Smooth muscle cell (in vitro differentiated cells): Measurements from ENCODE around the gene THOC3. TPM values are rescaled to one million over a fixed set of nuclear protein-coding genes. Genes with fewer than 3 reads are reported as not detected.
"Not testable (repeated sequence)": the region's sequence is repeated elsewhere in the genome, so short reads cannot be mapped to it uniquely, and the experiment has no call there.

Experiments used
- DNase-seq: peaks from one replicate; lab custom pipeline; 2025; ENCODE audit not compliant: unreplicated experiment; lab: John Stamatoyannopoulos, UW
- H2AFZ ChIP-seq: fragments of 200-600 bp; sonication (generic); 2 replicates; pipeline ENCODE4 v1.6.0; 2016; ENCODE audit warnings: antibody characterized with exemption, low read depth, mild to moderate bottlenecking
- H3F3A ChIP-seq: fragments of 200-600 bp; sonication (generic); 2 replicates; pipeline ENCODE4 v1.6.0; 2017; ENCODE audit warnings: antibody characterized with exemption, low read depth
- H3K27ac ChIP-seq: fragments of 200-600 bp; sonication (generic); 2 replicates; pipeline ENCODE4 v1.5.1; 2016; ENCODE audit warnings: low read depth, mild to moderate bottlenecking
- H3K27me3 ChIP-seq: fragments of 200-600 bp; sonication (generic); 2 replicates; pipeline ENCODE4 v1.6.1; 2016; ENCODE audit warnings: low read depth, mild to moderate bottlenecking
- H3K36me3 ChIP-seq: fragments of 200-600 bp; sonication (generic); 2 replicates; pipeline ENCODE4 v1.5.1; 2016; ENCODE audit warnings: low read depth
- H3K4me1 ChIP-seq: fragments of 200-600 bp; sonication (generic); 2 replicates; pipeline ENCODE4 v1.5.1; 2016; ENCODE audit warnings: low read depth
- H3K4me2 ChIP-seq: fragments of 200-600 bp; sonication (generic); 2 replicates; pipeline ENCODE4 v1.6.0; 2016; ENCODE audit warnings: mild to moderate bottlenecking
- H3K4me3 ChIP-seq: fragments of 200-600 bp; sonication (generic); 2 replicates; pipeline ENCODE4 v1.5.1; 2016; ENCODE audit warnings: mild to moderate bottlenecking
- H3K79me2 ChIP-seq: fragments of 200-600 bp; sonication (generic); 2 replicates; pipeline ENCODE4 v1.6.0; 2016; ENCODE audit warnings: low read depth, mild to moderate bottlenecking
- H3K9ac ChIP-seq: fragments of 200-600 bp; sonication (generic); 2 replicates; pipeline ENCODE4 v1.6.0; 2016; ENCODE audit warnings: low read depth
- H3K9me3 ChIP-seq: fragments of 200-600 bp; sonication (generic); replicated peaks from 2 replicates; pipeline ENCODE4 v1.5.1; 2016; ENCODE audit warnings: low read depth
- H4K20me1 ChIP-seq: fragments of 200-600 bp; sonication (generic); 2 replicates; pipeline ENCODE4 v1.6.0; 2016; ENCODE audit warnings: low read depth
- CTCF ChIP-seq: fragments of 200-600 bp; sonication (generic); IDR thresholded peaks from 2 replicates; pipeline ENCODE4 v1.5.1; 2017; ENCODE audit warnings: borderline replicate concordance, mild to moderate bottlenecking, antibody characterized with exemption; ENCODE audit not compliant: insufficient read depth, poor library complexity, severe bottlenecking
- WGBS: methylation state at CpG from one replicate; pipeline ENCODE4 v1.1.7; 2016; ENCODE audit warnings: low lambda C conversion rate; 5-methylcytosine and 5-hydroxymethylcytosine counted together
- polyA plus RNA-seq: library from polyadenylated mRNA; unstranded; fragments of >200 nt; fragmentation: Nextera tagmentation; extraction: Ambion mirVana; gene quantifications from 2 replicates; pipeline ENCODE4 v1.2.1, GENCODE V29; 2016
- total RNA-seq: library from RNA; depleted of rRNA; stranded (reverse); fragments of >200 nt; gene quantifications from 2 replicates; pipeline ENCODE4 v1.2.3, GENCODE V29; 2014

The THOC3 gene
- total and polyA plus RNA-seq, 2 experiments from 2014 or later: 72.4 to 80.4 TPM

- not testable (repeated sequence) for H3K9ac ChIP-seq, H3K9me3 ChIP-seq, H4K20me1 ChIP-seq, H2AFZ ChIP-seq, DNase-seq, H3K27ac ChIP-seq, H3K79me2 ChIP-seq, H3K27me3 ChIP-seq, H3K36me3 ChIP-seq, H3K4me3 ChIP-seq, H3K4me2 ChIP-seq
- peaks cover 22% of the 10 kb centered on the region for H3K4me1 ChIP-seq
- 95% methylated on average over 4 of the region's 4 CpGs for WGBS
- peaks cover 12% of the 10 kb centered on the region for H3F3A ChIP-seq
Measured at GRCh38 chr5:175925106-175925505, 43.0 kb downstream of the THOC3 start.

GRCh38 chr5:175922192-175922885 is 45.8 kb downstream of the THOC3 start:
- Histone ChIP-seq H3K4me3 (no peak overlapping the region), H3K4me1 (peaks cover 22% of the 10 kb centered on the region), H3K9me3 (no peaks in the 10 kb centered on the region), H3K36me3 (no peaks in the 10 kb centered on the region), H3F3A (peaks cover 12% of the 10 kb centered on the region), H3K9ac (no peak overlapping the region), H3K27ac (peak overlapping the region; percentile 63), H3K27me3 (no peaks in the 10 kb centered on the region), H4K20me1 (no peaks in the 10 kb centered on the region), H3K4me2 (peak overlapping the region; percentile 46), H2AFZ (no peak overlapping the region), H3K79me2 (no peaks in the 10 kb centered on the region)
- DNase-seq: no peak
- TF ChIP-seq CTCF: no peak
- 76% methylated on average over 3 of the region's 3 CpGs for WGBS

GRCh38 chr5:175921061-175921730 is 46.9 kb downstream of the THOC3 start:
- H3K27ac ChIP-seq: no peak overlapping the region
- DNase-seq: no peak

More at GRCh38 chr5:175921061-175921730, 46.9 kb downstream of the THOC3 start:
- Histone ChIP-seq H3F3A (peaks cover 12% of the 10 kb centered on the region), H4K20me1 (no peaks in the 10 kb centered on the region), H3K79me2 (no peaks in the 10 kb centered on the region), H3K9me3 (no peaks in the 10 kb centered on the region), H3K4me1 (peaks cover 22% of the 10 kb centered on the region), H3K4me2 (no peak overlapping the region), H3K4me3 (no peak overlapping the region), H3K27me3 (no peaks in the 10 kb centered on the region), H3K36me3 (no peaks in the 10 kb centered on the region), H2AFZ (no peak overlapping the region), H3K9ac (no peak overlapping the region)
- TF ChIP-seq CTCF: no peak
- 92% methylated on average over 9 of the region's 9 CpGs for WGBS
